GM23248 (cell line): ENCODE results near the gene JUP.

Source experiments
- EZH2 ChIP-seq: fragments of 200-600 bp; sonication (generic); IDR thresholded peaks from 2 replicates; pipeline ENCODE4 v1.6.1; 2018; ENCODE audit warnings: antibody characterized with exemption, mild to moderate bottlenecking; ENCODE audit not compliant: insufficient read depth, poor library complexity, severe bottlenecking
- EZH2phosphoT487 ChIP-seq: fragments of 200-600 bp; sonication (generic); IDR thresholded peaks from 2 replicates; pipeline ENCODE4 v1.6.1; 2018; ENCODE audit warnings: antibody characterized with exemption, moderate library complexity, mild to moderate bottlenecking, low read depth; ENCODE audit not compliant: insufficient read depth

DNA sequence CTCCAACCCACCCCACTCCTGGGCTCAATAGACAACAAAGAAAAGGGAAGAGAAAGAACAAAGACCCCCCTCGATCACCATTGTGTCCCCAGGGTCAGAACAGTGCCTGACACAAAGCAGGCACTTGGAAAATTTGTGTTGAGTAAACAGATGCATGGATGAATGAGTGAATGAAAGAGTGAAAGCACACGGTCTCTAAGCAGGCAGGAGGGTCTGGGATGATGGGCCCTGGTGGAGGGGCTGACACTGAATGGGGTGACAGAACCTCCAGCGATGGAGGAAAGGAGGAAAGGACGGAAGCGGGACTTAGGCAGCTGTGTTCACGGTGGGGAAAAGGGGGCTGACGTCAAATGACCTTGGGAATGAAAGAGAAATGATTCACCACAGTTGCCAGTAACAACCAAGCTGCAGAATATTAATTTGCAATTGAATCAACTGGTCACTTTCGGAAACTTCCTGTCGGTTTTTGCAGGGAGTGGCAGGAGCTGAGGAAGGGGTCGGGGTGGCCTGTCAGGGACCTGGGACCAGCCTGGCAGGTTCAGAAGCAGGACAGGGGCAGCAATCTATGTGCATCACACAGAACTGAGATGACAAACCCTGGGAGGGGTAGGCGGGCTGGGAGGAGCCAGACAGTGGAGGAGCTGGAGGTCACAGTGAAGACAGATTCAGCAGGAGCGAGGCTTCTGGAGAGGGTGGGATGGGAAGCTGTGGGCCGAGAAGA lies 81.1 kb downstream of the JUP start:
- TF ChIP-seq EZH2 (no peak), EZH2phosphoT487 (no peak)
